Medulla oblongata (tissue), 1 donor: ENCODE results near the gene BRMS1.
"Not testable (repeated sequence)": the region's sequence is repeated elsewhere in the genome, so short reads cannot be mapped to it uniquely, and the experiment has no call there.

Experiments
- DNase-seq: peaks from one replicate; pipeline ENCODE4 v3.0.0-alpha.2; 2015; ENCODE audit errors: extremely low spot score

BRMS1 gene, protein sequence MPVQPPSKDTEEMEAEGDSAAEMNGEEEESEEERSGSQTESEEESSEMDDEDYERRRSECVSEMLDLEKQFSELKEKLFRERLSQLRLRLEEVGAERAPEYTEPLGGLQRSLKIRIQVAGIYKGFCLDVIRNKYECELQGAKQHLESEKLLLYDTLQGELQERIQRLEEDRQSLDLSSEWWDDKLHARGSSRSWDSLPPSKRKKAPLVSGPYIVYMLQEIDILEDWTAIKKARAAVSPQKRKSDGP

DNA sequence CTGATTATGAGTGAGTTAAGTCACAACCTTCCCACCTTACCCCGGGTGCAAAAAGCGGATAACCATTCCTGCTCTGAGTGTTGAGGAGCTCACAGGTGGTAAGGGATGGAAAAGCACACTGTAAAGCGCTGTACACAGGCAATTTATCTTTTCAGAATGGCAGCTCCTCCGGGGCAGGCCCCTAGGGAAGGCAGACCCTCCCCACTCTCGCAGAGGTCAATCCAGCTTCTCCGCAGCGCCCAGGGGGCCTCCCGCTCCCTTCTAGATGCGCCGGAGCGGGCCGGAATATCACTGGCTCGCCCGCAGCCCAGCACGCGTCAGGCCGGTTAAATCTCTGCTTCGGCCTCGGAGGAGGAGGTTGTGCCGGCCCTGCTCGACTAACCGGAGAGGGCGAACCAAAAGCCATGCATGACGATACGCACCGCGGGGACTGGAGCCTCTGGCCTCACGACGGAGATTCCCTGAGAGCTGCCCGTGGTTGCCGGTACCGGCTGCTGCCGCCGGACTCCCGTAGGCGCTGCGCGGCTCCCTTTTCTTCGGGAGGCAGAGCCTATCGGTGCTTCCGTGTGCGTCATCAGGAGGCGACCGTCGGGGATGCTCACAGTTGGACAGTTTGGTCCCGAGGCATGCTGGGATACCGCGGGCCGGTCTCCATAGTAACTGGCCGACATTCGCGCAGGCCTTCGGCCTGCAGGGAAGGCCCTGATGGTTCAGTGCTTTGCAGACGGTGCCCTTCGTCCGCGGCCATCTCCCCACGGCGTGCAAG is at the start of gene BRMS1:
BRMS1 (minus strand) TSS at position 555 of the 766 bp plus-strand sequence. CDS start 2,870 bp downstream, outside the sequence.
- DNase-seq = peak; percentile 97

DNA sequence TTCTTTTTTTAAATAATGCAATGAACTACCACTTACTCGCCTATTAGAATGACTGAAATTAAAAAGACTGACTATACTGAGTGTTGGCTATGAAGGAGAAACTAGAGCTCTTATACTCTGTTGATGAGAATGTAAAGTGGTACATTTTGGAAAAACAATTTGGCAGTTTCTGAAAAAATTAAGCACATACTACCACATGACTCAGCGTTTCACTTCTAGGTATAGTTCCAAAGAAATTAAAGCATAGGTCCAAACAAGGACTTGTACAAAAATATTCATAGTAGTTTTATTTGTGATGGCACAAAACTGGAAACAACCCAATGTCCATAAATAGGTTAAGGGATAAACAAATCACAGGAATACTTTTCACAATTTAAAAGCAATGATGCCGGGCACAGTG is 49.0 kb upstream of the BRMS1 start:
- no peak for DNase-seq

DNA sequence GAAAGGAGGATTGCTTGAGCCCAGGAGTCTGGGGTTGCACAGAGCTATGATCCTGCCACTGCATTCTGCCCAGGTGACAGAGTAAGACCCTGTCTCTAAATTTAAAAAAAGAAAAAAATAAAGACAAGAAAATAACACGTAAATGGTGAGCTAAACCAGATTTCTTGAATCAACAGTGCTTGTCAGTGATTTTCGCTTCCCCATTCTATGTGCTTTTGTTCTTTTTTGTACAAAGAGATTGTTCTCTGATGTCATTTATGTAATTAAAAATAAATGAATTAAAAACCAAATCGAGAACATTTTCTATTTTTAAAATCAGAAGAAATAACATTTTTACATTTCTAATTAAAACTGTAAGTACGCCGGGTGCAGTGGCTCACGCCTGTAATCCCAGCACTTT is 46.4 kb upstream of the BRMS1 start:
- DNase-seq = no peak

DNA sequence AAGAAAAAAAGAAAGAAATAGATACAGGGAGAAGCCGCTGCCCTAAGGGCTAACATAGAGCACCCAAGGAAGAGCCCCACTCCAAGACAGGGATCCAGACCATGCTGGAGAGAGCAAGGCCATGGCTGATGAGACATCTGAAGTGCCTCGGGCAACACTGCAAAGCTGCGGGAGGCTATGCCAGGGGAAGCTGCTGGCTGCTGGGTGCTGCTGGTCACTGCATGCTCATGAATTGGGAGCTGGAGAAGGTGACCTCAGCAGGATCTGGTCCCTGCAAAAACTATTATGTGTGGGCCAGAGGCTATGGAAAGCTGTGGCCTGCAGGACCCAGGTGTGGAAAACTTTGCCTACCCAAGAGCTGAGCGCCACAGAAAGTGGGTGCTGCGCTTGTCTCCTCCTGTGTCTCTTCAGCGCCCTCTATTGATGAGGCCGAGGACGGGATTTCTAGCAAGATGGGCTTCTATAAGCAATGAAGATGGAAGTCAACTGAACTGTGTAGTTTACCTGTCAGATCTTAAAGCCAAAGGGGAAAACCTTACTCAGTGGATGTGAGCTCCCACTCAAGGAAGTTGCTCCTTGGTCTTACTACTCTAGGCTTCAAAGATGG is 44.0 kb upstream of the BRMS1 start:
- DNase-seq = peak; percentile 75

DNA sequence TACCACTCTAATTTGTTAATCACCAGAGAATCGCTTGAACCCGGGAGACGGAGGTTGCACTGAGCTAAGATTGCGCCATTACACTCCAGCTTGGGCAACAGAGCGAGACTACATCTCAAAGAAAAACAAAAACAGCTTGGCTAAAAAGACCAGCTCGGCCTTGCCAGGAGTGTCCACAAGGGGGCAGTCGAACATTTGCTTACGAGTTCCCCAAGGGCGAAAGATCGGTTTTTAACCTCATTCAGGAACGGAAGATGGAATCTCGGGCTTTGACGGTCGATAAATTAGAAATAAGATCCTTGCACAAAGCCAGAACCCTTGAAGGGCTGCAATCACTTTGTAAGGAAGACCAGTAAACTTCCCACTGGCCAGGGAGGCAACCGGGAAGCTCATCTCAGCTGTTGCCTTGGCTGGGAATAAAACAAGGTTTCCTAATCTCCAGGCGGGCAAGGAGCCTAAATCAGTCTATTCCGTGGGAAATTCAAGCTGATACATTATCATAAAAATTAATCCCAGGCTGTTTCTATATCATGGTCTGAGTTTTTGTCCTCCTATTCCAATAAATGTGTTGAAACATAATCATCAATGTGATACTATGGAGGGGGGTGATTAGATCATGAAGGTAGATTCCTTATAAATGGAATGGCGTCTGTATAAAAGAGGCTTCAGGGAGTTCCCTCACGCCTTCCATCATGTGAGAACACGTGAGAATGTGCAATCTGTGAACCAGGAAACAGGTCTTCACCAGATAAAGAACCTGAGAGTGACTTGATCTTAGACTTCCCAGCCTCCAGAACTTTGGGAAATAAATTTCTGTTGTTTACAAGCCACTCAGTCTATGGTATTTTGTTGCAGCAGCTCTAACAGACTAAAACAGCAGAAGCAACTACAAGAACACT is 41.5 kb upstream of the BRMS1 start:
- DNase-seq = peak; percentile 87

DNA sequence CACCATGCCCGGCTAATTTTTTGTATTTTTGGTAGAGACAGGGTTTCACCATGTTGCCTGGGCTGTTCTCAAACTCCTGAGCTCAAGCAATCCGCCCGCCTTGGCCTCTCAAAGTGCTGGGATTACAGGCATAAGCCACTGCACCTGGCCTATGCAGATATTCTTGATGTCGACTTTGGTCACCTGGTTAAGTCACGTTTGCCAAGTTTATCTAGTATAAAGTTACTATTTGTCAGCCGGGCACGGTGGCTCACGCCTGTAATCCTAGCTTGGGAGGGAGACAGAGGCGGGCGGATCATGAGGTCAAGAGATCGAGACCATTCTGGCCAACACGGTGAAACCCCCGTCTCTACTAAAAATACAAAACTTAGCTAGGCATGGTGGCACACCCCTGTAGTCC is 39.4 kb upstream of the BRMS1 start:
- DNase-seq = not testable (repeated sequence)

DNA sequence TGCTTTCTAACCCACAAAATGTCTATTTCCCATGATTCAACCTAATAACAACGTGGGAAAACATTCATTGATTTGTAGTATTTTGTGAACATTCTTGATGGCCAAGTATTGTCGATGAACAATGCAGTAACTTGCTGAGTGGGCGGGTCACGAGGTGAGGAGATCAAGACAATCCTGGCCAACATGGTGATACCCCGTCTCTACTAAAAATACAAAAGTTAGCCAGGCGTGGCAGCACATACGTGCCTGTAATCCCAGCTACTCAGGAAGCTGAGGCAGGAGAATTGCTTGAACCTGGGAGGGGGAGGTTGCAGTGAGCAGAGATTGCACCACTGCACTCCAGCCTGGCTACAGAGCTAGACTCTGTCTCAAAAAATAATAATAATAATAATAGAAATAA is 35.4 kb upstream of the BRMS1 start:
- DNase-seq = not testable (repeated sequence)

DNA sequence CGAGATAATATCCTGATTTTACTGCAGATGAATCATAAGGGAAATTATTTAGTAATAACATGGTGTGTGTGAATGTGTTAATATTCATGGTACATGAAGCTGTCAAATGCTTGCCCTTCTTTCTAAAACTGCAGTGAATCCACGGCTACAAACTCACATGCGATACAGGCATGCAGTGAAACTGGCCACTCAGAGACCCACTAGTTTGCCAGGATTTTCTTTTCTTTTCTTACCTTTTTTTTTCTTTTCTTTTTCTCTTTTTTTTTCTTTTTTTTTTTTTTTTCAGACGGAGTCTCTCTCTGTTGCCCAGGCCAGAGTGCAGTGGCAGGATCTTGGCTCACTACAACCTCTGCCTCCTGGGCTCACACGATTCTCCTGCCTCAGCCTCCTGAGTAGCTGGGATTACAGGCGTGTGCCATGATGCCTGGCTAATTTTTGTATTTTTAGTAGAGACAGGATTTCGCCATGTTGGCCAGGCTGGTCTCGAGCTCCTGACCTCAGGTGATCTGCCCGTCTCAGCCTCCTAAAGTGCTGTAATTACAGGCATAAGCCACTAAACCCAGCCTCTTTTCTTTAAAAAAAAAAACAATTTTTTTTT is 28.9 kb upstream of the BRMS1 start:
- not testable (repeated sequence) for DNase-seq

DNA sequence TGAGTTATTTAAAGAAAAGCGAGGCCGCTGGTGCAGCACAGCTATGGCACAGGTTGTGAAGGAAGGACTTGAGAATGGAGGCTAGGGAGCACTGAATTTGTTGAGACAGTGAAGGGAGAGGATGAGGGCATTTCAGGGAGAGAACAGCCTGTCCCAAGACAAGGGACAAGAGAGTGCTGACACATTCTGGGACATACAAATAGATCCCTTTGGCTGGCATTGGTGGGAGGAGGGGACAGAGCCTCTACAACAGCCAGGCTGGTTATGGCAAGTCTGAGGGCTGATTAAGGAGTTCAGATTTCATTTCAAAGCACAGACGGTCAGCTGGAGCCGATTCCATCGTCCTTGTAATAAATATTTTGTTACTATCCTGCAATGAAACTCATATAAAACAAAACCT is 28.4 kb upstream of the BRMS1 start:
- DNase-seq = peak; percentile 70

DNA sequence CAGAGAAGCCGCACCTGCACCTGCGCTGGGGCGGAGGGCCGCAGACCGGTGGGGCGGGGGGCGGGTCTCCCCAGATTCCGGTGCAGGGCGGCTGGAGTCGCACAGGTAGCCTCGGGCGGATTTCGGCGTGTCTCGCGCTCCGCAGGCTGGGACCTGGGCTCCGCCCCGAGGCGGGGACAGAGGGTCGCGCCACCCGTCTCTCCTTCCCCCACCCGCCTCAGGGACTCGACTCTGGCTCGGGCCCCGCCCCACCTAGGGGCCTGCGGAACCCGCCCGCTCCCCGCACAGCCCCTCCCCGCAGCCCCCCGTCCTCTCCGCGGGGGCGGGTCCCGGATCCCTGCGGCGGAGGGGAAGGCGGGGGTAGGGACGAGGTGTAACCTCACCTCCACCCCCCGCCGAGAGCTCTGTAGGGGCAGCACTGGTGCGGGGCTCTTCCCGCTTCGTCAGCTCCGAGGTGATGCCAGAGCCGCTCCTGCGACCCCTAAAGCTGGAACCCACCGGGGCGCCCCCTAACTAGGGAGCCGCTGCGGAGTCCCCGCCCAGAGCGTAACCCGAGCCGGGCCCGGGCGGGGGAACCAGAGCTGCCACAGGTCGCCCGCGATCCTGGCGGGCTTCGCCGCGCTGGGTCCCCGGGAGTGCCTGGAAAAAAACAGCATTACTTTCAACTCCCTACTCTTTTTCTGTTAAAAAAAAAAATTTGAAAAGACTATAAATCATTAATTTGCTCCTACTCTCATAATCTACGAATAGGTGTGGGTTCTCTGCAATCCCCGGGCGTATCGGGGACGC is 26.9 kb upstream of the BRMS1 start, which contains the start of gene SLC29A2:
SLC29A2 (minus strand) TSS at position 134 of the 789 bp plus-strand sequence. CDS start 169 bp downstream, outside the sequence.
- no peak for DNase-seq

DNA sequence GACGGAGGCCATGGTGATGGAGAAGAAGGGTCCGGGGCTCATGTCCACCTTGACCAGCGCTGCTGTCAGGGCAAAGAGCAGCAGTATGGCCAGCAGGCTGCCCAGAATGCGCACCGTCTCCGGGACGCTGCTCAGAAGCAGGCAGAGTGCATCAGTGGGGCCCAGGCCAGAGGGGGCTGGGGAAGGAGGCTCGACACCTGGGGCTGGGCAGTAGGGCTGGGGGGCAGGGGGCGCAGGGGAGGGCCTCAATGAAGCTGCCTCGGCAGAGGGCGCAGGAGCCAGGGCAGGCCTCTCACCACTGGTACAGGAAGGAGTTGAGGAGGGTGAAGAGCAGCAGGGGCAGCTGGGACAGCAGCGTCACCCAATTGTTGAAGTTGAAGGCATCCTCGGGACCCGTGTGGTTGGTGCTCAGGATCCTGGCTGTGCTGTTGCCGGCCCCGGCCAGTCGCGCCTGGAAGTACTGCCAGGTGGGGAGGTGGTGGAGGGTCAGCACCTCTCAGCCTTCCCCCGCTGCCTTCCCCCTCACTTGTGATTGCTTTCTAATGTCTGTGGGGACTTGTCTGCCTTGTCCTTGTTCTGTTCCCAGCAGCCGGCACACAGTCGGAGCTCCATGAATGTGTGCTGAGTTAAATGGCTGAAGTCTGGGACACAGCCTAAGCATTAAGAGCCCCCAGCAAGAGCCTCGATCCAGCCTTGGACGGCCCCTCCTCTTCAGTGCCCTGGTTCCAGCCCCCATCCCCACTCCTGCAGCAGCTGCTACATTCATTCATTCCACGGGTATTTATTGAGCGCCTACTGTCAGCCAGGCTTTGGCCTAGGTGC is 24.4 kb upstream of the BRMS1 start:
- no peak for DNase-seq

DNA sequence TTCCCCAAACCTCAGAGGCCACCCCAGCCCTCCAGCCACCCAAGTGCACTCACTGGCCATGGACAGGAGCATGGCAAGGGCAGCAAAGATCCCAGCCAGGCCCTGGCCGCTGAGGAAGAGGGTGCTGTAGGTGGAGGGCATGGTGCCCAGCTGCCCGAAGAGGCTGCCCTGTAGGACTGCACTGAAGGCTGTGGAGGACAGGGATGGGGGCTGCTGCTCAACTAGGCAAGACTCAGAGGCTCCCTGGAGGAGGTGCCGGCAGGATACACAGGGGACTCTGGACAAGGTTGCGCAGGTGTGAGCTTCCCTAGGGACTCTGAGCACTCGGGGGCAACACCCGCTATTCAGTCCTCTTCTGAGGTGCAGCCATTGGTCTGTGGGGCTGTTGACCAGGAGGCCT is 23.6 kb upstream of the BRMS1 start:
- no peak for DNase-seq

DNA sequence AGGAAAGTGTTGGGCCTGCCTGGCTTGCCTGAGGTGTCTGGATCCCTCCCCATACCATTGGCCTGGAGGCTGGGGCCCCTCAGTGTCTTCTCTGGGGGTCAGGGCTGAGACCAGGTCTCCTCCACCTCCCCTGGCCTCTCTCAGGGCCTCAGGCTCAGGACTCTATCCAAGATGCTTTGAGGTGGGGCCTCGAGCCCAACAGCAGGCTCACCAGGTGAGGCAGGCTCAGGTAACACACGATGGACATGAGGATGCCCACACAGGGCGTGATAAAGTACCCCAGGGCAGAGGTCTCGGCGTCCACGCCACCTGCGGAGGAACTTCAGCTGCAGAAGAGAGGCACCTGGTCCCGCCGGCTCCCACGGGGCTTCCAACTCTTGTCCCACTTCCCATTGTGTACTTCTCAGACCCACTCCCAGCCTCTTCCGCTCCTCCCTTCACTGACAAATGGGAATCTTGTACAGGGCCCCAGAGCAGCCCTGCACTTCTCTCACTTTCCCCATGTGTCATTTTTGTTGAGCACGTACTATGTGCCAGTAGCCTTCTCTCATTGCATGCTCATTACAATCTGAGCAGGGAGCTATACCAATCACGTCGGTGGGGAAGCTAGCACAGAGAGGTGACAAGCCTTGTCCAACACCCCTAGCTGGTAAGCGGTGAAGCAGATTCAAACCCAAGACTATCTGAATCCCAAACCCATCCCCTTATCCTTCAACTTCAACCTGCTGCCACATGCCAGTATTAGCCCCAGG is 22.8 kb upstream of the BRMS1 start:
- no peak for DNase-seq

DNA sequence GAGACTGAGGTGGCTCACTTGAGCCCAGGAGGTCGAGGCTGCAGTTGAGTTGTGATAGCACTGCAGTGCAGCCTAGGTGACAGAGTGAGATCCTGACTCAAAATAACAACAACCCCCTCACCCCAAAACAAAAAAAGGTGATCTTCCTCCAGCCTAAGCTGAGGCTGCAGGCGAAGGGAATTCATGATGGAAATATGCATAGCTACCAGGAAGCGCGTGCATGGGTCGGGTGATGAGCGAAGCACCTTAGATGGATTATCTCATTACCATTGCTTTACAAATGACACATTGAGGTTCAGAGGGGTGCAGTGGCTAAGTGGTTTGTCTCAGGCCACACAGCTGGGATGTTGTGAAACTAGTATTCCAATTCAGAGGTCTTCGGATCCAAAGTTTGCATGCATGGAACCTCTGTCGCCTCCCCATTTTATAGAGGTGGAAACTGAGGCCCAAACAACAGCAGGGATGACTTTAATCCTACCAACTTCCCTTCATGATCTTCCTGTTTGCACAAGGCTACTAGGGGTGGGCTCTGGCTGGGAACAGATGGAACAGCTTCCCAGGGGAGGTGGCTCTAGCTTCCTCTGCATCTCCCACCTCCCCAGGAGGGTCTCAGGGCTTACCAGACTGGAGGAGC is 22.1 kb upstream of the BRMS1 start:
- no peak for DNase-seq

DNA sequence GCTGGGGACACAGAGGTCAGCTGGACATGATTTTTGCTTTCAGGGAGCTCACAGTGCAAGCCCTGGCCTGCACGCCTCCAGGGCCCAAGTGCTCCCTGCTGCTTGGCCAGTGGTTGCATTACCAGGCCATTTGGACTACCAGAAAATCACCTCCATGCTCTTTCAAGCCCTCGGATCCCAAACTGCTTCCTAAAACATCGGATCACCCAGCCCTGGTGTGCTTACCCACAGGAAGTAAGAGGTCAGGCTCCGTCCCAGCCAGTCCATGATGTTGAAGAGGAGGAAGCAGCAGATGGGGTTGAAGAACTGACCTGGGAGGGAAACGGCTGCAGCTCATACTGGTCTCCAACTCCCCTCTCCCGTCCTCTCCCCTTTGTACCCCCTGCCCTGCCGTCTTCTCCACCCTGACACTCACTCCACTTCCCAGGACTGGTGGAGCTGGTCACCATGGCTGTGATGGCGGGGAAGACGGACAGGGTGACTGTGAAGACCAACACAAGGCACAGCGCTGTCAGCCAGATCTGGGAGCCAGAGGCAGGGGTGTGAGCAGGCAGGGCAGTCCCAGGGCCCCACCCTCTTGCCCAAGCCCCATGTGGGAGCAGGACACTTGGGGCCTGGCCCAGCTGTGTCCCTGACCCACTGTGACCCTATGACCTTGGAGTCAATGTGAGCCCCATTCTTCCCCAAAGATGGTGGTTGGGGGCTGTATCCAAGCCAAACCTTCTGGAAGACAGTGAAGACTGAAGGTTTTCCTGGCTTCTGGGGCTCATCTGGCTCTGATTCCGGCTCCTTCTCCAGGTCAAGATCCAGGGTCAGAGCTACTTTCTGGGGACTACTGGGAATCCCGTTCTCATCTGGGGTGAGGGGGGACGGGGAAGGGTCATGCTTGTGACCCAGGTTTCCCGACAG is 21.1 kb upstream of the BRMS1 start:
- no peak for DNase-seq

DNA sequence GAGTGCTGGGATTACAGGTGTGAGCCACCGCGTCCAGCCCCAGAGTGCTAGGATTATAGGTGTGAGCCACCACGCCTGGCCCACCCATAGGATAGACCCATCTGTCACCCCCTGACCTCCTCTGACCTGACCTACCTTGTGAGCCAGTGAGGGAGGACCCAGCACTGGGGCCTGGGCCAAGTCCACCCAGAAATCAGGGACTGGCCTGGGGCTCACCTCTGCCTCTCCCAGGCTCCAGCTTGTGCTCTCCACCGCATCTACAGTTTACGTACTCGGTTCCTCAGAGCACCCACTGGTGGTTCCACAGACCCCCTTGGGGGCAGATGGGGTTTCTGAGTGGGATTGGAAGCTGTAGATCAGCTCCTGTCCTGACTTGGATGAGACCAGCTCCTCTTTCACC is 20.3 kb upstream of the BRMS1 start:
- no peak for DNase-seq

DNA sequence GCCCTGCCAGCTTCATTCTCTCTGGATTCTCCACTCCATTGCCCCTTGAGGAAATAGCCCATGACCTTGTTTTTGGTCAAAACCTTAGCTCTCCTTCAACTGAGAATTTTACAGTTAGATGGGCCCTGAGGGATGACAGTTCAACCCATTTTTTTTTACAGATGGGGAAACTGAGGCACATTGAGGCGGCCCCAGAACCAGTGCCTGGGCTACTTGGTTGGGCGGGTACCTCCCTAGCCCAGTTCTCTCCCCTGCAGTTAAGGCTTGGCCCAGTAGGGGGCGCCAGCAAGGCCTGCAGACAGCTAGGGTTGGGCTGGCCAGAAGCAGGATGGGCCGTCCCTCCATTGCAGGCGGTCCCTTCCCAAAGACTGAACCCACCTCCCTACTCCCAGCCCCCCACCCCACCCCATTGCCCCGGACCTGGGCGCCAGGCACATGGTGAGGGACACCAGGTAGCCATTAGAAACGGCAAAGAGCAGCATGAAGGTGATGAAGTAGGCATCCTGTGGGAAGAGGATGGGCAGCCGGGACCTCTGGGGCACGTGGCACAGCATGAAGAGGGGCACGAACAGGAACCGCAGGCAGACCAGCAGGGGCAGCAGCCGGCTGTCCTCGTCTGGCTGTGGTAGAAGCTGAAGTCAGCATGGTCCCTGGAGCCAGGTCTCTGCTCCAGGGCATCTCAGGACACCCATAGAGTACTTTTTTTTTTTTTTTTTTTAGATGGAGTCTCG is 19.1 kb upstream of the BRMS1 start:
- DNase-seq = no peak
